ENCODE results near the gene C6orf58.
"Not testable (repeated sequence)": the region's sequence is repeated elsewhere in the genome, so short reads cannot be mapped to it uniquely, and the experiment has no call there.

C6orf58 gene

DNA sequence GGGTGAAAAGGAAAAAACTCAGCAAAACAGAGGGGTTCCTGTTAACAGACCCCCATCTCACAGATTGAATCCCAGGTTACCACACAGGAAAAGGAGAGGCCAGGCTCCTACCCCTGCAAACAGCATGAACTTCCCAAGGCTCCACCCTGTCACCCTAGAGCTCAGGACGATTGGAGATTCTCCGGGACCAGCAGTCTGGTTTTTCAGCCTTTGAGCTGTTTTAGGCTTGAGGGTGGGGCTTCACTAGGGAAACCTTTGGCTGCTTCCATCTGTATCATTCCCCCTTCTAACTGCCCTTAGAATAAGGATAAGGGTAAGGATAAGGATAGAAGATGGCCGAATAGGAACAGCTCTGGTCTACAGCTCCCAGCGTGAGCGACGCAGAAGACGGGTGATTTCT, 16.0 kb downstream of the C6orf58 start:
- no peak for DNase-seq

DNA sequence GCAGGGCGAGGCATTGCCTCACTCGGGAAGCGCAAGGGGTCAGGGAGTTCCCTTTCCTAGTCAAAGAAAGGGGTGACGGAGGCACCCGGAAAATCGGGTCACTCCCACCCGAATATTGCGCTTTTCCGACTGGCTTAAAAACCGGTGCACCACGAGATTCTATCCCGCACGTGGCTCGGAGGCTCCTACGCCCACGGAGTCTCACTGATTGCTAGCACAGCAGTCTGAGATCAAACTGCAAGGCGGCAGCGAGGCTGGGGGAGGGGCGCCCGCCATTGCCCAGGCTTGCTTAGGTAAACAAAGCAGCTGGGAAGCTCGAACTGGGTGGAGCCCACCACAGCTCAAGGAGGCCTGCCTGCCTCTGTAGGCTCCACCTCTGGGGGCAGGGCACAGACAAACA, 16.5 kb downstream of the C6orf58 start:
- not testable (repeated sequence) for DNase-seq

DNA sequence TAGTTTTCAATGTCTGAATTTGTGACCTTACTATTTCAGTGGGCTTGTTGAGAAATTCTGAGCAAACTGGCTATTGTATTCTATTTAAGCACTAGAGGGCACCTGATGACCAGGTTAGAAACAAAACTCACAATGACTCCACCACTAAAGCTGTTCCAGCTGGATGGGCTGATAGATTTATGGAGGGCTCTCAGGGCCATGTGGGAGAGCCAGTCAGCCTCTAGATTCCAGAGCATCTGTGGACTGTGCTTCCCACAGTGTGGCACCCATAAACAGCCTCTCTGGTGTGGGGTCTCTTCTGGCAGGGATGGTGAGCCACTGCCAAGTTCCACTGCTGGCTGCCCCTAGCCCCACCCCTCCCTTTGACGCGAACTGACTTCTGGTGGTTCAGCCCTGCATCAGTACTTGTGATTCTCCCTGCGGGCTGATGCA, 29.2 kb downstream of the C6orf58 start:
- DNase-seq: peak; percentile 34

DNA sequence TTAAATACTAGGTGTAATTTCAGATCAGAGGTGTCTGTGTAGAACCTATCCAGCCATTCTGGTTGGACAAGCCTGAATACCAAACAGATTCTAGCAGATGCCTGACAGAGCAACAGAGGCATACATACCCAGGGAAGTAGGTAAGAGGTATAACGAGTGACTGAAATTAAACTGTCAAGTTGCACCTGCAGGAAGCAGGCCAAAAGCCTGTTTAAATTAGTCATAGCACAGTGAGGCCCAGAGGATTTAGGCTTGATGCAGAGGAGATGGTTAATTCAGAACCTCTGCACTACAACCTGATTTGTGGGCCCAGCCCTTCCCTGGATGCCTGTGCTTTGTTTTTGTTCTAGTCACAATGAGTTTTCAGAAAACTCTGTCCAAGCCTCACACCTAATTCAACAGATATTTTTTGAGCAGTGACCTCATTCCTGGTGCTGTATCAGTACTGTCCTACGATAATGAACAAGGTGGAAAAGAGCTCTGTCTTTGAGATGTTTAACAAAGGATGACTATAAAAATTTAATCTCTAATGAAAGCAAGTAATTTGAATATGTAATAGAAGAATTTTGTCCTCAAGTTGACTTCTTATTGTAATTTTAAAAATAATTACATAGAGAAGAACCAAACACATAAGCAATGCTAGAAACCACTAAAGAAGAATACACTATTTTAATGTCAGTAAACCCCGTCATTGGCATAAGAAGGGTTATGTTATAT, 31.7 kb downstream of the C6orf58 start:
- DNase-seq: no peak

DNA sequence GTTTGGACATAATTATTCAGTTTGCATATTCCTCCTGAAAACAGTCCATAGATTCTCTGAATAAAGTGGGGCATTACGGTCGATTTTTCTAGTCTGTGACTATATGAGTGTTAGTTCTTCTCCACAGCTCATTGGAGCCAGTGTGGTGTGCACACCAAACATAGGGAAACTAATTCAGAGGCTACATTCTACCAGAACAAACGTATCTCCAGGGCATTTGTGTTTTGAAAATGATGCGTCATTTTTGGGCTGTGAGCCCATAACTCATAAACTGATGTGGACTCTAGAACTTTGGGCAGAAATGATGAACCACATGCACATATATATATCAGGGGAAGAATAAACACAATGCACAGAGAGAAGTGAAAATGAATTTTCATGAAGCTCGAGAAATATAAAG, 41.8 kb downstream of the C6orf58 start:
- DNase-seq: no peak

DNA sequence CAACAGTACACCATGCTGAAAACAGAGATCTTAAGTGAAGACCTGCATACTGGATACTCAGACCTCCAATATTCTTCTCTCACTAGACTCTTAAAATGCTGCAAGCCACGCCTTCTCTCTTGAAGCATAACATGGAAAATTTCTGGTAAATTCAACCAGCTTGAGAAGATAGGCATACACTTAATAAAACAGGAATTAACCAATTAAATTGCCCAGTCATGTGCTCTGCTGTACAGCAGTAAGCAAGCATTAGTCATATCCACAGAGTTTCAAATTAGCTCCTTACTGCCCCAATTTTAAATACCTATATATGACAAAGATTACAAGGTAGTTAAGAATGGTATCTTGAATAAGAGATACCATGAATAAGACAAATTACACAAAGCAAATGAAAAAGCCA, 53.8 kb downstream of the C6orf58 start:
- DNase-seq: no peak

DNA sequence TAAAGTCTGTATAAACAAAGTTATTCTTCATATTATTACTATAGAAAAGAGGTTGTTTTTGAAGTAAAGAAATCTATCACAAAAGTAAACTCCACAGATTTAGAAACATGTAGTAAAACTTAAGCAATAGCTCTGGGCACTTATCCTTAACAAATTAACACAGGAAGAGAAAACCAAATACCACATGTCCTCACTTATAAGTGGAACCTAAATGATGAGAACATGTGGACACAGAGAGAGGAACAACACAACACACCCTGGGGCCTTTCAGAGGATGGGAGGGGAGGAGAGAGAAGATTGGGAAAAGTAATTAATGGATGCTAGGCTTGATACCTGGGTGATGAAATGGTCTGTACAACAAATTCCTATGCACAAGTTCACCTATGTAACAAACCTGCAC, 57.2 kb downstream of the C6orf58 start:
- DNase-seq: no peak

DNA sequence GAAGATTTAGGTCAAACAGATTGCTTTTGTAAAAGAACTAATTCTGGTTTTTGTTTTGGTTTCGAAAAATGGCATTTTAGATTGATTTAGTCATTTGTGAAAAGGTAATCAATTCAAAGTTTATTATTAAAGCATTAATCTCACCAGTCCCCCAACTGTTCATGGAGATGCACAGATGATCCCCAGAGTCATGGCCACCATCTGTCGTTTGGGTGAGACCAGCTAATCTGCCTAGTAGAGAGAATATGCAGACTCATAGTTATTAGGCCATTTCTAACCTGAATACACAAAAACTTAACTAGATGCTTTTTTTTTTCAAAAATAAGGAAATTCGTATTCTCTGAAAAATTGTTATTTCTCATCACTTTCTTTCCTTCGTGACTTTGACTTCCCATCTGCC, 58.1 kb downstream of the C6orf58 start:
- DNase-seq: no peak

DNA sequence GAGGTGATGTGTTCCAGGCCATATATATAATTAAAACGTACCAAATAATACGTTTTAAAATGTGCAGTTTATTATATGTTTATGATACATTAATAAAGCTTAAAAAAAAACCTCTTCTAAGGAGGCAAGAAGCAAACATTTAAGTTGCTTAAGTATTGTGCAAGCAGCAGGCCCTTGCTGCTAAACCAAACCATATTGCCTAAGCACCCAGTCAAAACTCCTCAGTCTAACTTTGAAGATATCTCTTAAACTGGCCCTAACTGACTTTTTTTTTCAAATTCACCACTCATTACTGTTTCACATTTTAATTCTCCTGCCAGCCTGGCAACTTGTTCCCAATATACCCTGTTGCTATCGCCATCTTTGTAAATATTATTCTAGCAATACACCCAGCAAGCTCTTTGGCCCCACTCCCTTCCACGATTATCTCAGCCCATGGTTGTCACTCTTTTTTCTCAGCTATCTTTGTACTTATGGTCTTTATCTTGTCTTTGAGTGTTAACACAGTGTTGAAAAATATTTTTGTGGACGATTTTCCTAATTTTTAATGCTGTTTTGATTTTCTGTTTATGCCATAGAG, 60.9 kb downstream of the C6orf58 start:
- no peak for DNase-seq
